Tibial nerve (tissue), 3 donors: ENCODE measurements around the gene P2RY4.

Source experiments
- POLR2A ChIP-seq, 2 donors: fragments of 450-650 bp; IDR thresholded peaks; one replicate each; pipeline ENCODE4 v1.6.1; 2017; ENCODE audit warnings: antibody characterized with exemption in 2 of 2, mild to moderate bottlenecking in 2 of 2, moderate library complexity in 2 of 2
- TF ChIP-seq, protein P1 (sequence below), 5 experiments: fragments of 200-600 bp in 3 of 5; fragments of 450-650 bp in 2 of 5; sonication (generic) in 3 of 5; IDR thresholded peaks; one replicate each; pipeline ENCODE4 v1.5.1; 2016 to 2019; ENCODE audit warnings: antibody characterized with exemption in 5 of 5, mild to moderate bottlenecking in 3 of 5, moderate library complexity in 2 of 5

- no peak for TF ChIP-seq POLR2A (IDR thresholded peaks at IDR 0.05)
- TF ChIP-seq, protein P1, sequence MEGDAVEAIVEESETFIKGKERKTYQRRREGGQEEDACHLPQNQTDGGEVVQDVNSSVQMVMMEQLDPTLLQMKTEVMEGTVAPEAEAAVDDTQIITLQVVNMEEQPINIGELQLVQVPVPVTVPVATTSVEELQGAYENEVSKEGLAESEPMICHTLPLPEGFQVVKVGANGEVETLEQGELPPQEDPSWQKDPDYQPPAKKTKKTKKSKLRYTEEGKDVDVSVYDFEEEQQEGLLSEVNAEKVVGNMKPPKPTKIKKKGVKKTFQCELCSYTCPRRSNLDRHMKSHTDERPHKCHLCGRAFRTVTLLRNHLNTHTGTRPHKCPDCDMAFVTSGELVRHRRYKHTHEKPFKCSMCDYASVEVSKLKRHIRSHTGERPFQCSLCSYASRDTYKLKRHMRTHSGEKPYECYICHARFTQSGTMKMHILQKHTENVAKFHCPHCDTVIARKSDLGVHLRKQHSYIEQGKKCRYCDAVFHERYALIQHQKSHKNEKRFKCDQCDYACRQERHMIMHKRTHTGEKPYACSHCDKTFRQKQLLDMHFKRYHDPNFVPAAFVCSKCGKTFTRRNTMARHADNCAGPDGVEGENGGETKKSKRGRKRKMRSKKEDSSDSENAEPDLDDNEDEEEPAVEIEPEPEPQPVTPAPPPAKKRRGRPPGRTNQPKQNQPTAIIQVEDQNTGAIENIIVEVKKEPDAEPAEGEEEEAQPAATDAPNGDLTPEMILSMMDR (IDR thresholded peaks at IDR 0.05): no peak
Measured at GRCh38 chrX:70219938-70220764, 39.9 kb downstream of the P2RY4 start.
